ENCODE results near the gene MSMO1.
"Not testable (repeated sequence)": the region's sequence is repeated elsewhere in the genome, so short reads cannot be mapped to it uniquely, and the experiment has no call there.

Gene MSMO1

GRCh38 chr4:165325732-165326512, 1.5 kb upstream of the MSMO1 start:
- no peak for DNase-seq

GRCh38 chr4:165326831-165327210, 648 bp upstream of the MSMO1 start:
- no peak for DNase-seq

- no peak for DNase-seq
These were observed 594 bp downstream of the MSMO1 start for GRCh38 chr4:165328101-165328425.

- no peak for DNase-seq
These were observed 1.2 kb downstream of the MSMO1 start for GRCh38 chr4:165328708-165329107.

GRCh38 chr4:165330071-165330470, 2.6 kb downstream of the MSMO1 start:
- no peak for DNase-seq

GRCh38 chr4:165330666-165331065, 3.2 kb downstream of the MSMO1 start:
- no peak for DNase-seq

GRCh38 chr4:165331359-165331758, 3.9 kb downstream of the MSMO1 start:
- DNase-seq: peak in 1 of 2 experiments; percentile 14

- DNase-seq: peak in 1 of 2 experiments; percentile 11
These were observed 4.4 kb downstream of the MSMO1 start for GRCh38 chr4:165331823-165332222.

- no peak for DNase-seq
These were observed 5.0 kb downstream of the MSMO1 start for GRCh38 chr4:165332502-165332901.

GRCh38 chr4:165335163-165335703, 7.8 kb downstream of the MSMO1 start:
- DNase-seq: no peak

- DNase-seq: no peak
These were observed 9.3 kb downstream of the MSMO1 start for GRCh38 chr4:165336743-165337142.

GRCh38 chr4:165342340-165342739, 14.9 kb downstream of the MSMO1 start:
- not testable (repeated sequence) for DNase-seq

- no peak for DNase-seq
These were observed 16.1 kb downstream of the MSMO1 start for GRCh38 chr4:165343353-165344191.

GRCh38 chr4:165345666-165346417, 18.4 kb downstream of the MSMO1 start:
- no peak for DNase-seq

GRCh38 chr4:165347647-165348569, 20.4 kb downstream of the MSMO1 start:
- no peak for DNase-seq

- DNase-seq: no peak
These were observed 24.1 kb downstream of the MSMO1 start for GRCh38 chr4:165351359-165352130.

- DNase-seq: peak; percentile 56 to 81
These were observed 28.4 kb downstream of the MSMO1 start for GRCh38 chr4:165355900-165356300.

- no peak for DNase-seq
These were observed 32.0 kb downstream of the MSMO1 start for GRCh38 chr4:165359506-165359905.

- no peak for DNase-seq
These were observed 32.7 kb downstream of the MSMO1 start for GRCh38 chr4:165360041-165360695.

- DNase-seq: no peak
These were observed 33.7 kb downstream of the MSMO1 start for GRCh38 chr4:165360985-165361670.

All from NCI-H446 (cell line).